HCT116 (cell line): Measurements from ENCODE around the gene RMDN3. TPM values are rescaled to one million over a fixed set of nuclear protein-coding genes. Genes with fewer than 3 reads are reported as not detected.

Experiments
- ATAC-seq: fragments of 200-7000 bp; cut with Tn5 transposase; 2 replicates; pipeline ENCODE4 v1.9.1; 2020; ENCODE audit warnings: mild to moderate bottlenecking, moderate library complexity
- BruUV-seq: library from RNA; stranded (reverse); fragments of 400-500 nt; replicated peaks from 2 replicates; lab custom pipeline; 2021; lab: Mats Ljungman, UMichigan
- CTCF ChIA-PET: fragments of 300-600 bp; sonication (Branson Sonifier 250); formaldehyde crosslinking; loops from one replicate; lab custom pipeline; 2021; ENCODE audit warnings: antibody characterized with exemption; lab: Charles Lee
- POLR2A ChIA-PET: fragments of 300-600, 350-600 bp; sonication (Branson Sonifier 250); formaldehyde crosslinking; loops from one replicate; lab custom pipeline; 2021; ENCODE audit warnings: antibody characterized with exemption; lab: Charles Lee
- RAD21 ChIA-PET, 2 experiments: fragments of 300-600 bp; sonication (Branson Sonifier 250); formaldehyde crosslinking; loops; one replicate each; lab custom pipeline; 2023; ENCODE audit warnings: low total read pairs in 2 of 2; ENCODE audit not compliant: uncharacterized antibody in 2 of 2, unreplicated experiment in 2 of 2, low non-redundant PET in 1 of 2; lab: Charles Lee
- DNase-seq: peaks from one replicate; pipeline ENCODE4 v3.0.0-alpha.2; 2010; ENCODE audit warnings: low read depth, low spot score
- H2AFZ ChIP-seq: fragments of 200-600 bp; shearing (Covaris generic), sonication (generic); 2 replicates; pipeline ENCODE4 v1.6.1; 2017; ENCODE audit warnings: low read depth, mixed run types, mixed read lengths, antibody characterized with exemption, low read length; ENCODE audit not compliant: poor library complexity, severe bottlenecking
- H3K27ac ChIP-seq: 2 replicates; pipeline ENCODE4 v1.5.1; 2012; ENCODE audit warnings: low read depth, low read length
- H3K27me3 ChIP-seq: fragments of 200-600 bp; sonication (generic); 2 replicates; pipeline ENCODE4 v1.6.1; 2016; ENCODE audit warnings: mixed run types, low read length, mixed read lengths; ENCODE audit not compliant: insufficient read depth
- H3K36me3 ChIP-seq, 2 experiments: fragments of 200-500 bp in 1 of 2; fragments of 200-600 bp in 1 of 2; sonication (Bioruptor generic) in 1 of 2; sonication (generic) in 1 of 2; 2 replicates each; pipeline versions ENCODE4 v1.5.1 to v1.6.1; 2014 to 2016; ENCODE audit warnings: low read length in 2 of 2, inconsistent platforms in 1 of 2, mixed read lengths in 1 of 2, mixed run types in 1 of 2; ENCODE audit not compliant: insufficient read depth in 2 of 2, control insufficient read depth in 1 of 2
- H3K4me1 ChIP-seq, 2 experiments: fragments of 200-600 bp in 1 of 2; sonication (generic) in 1 of 2; 2 replicates each; pipeline versions ENCODE4 v1.5.1 to v1.6.1; 2012 to 2017; ENCODE audit warnings: low read length in 2 of 2, inconsistent platforms in 1 of 2, mild to moderate bottlenecking in 1 of 2, mixed read lengths in 1 of 2, mixed run types in 1 of 2, moderate library complexity in 1 of 2; ENCODE audit not compliant: insufficient read depth in 2 of 2, control insufficient read depth in 1 of 2
- H3K4me2 ChIP-seq: fragments of 200-600 bp; sonication (generic); 2 replicates; pipeline ENCODE4 v1.6.1; 2017; ENCODE audit warnings: mixed run types, low read length, mixed read lengths
- H3K4me3 ChIP-seq, 2 experiments: fragments of 200-600 bp in 1 of 2; sonication (generic) in 1 of 2; replicated peaks in 1 of 2; 2 replicates each; pipeline ENCODE4 v1.5.1; 2011 to 2016; ENCODE audit warnings: low read length in 2 of 2, control low read depth in 1 of 2, low read depth in 1 of 2, mild to moderate bottlenecking in 1 of 2, mixed read lengths in 1 of 2, mixed run types in 1 of 2
- H3K79me2 ChIP-seq: fragments of 200-600 bp; sonication (generic); 2 replicates; pipeline ENCODE4 v1.6.1; 2017; ENCODE audit warnings: mild to moderate bottlenecking, mixed run types, low read length, moderate library complexity, mixed read lengths; ENCODE audit not compliant: insufficient read depth
- H3K9ac ChIP-seq: fragments of 200-600 bp; sonication (generic); 2 replicates; pipeline ENCODE4 v1.6.1; 2016; ENCODE audit warnings: low read length, mixed read lengths
- H3K9me2 ChIP-seq: fragments of 200-600 bp; sonication (generic), shearing (Covaris generic); 2 replicates; pipeline ENCODE4 v1.6.1; 2017; ENCODE audit warnings: mixed run types, mild to moderate bottlenecking, moderate library complexity; ENCODE audit not compliant: insufficient read depth
- H3K9me3 ChIP-seq, 2 experiments: fragments of 200-500 bp in 1 of 2; fragments of 200-600 bp in 1 of 2; sonication (Bioruptor generic) in 1 of 2; sonication (generic) in 1 of 2; 2 replicates each; pipeline ENCODE4 v1.6.1; 2014 to 2017; ENCODE audit warnings: low read length in 2 of 2, mixed read lengths in 2 of 2, inconsistent platforms in 1 of 2, low read depth in 1 of 2, mild to moderate bottlenecking in 1 of 2, mixed run types in 1 of 2, moderate library complexity in 1 of 2; ENCODE audit not compliant: control insufficient read depth in 1 of 2, insufficient read depth in 1 of 2
- H4K20me1 ChIP-seq: fragments of 200-600 bp; sonication (generic), shearing (Covaris generic); 2 replicates; pipeline ENCODE4 v1.6.1; 2017; ENCODE audit warnings: mixed run types, mild to moderate bottlenecking, moderate library complexity; ENCODE audit not compliant: insufficient read depth
- CBX3 ChIP-seq: IDR thresholded peaks from 2 replicates; pipeline ENCODE4 v1.6.1; 2012; ENCODE audit warnings: low read depth
- ELF1 ChIP-seq: IDR thresholded peaks from 2 replicates; pipeline ENCODE4 v1.6.1; 2012; ENCODE audit warnings: low read depth, borderline replicate concordance
- RAD21 ChIP-seq: IDR thresholded peaks from 2 replicates; pipeline ENCODE4 v1.6.1; 2012; ENCODE audit warnings: low read depth, mild to moderate bottlenecking
- SIN3A ChIP-seq: IDR thresholded peaks from 2 replicates; pipeline ENCODE4 v1.6.1; 2012; ENCODE audit warnings: low read depth
- SP1 ChIP-seq: IDR thresholded peaks from 2 replicates; pipeline ENCODE4 v1.6.1; 2012; ENCODE audit warnings: low read depth
- TCF7L2 ChIP-seq: IDR thresholded peaks from 2 replicates; pipeline ENCODE4 v1.7.0; 2011; ENCODE audit warnings: borderline replicate concordance, inconsistent platforms; ENCODE audit not compliant: insufficient read depth, insufficient read length; ENCODE audit errors: extremely low read depth
- YY1 ChIP-seq: IDR thresholded peaks from 2 replicates; pipeline ENCODE4 v1.6.1; 2011; ENCODE audit warnings: low read length, low read depth, moderate library complexity, mild to moderate bottlenecking; ENCODE audit not compliant: insufficient replicate concordance; ENCODE audit errors: extremely low read depth
- ZFX ChIP-seq: fragments of 450-650 bp; IDR thresholded peaks from 2 replicates; pipeline ENCODE4 v1.6.1; 2017
- intact Hi-C: fragments of 100-400 bp; cut with micrococcal nuclease; formaldehyde crosslinking; loops from 2 replicates; pipeline ENCODE4 v1.10.0; 2022
- total RNA-seq: library from RNA; stranded (reverse); gene quantifications from one replicate; pipeline ENCODE4 v1.2.1, GENCODE V29; 2021; ENCODE audit not compliant: unreplicated experiment
- TF ChIP-seq, protein P1 (sequence below): IDR thresholded peaks from 2 replicates; pipeline ENCODE4 v1.6.1; 2012
- TF ChIP-seq, protein P2 (sequence below): IDR thresholded peaks from 2 replicates; pipeline ENCODE4 v1.6.1; 2012; ENCODE audit warnings: low read depth

The RMDN3 gene
- total RNA-seq, 1 experiment from 2014 or later: 21.5 TPM

DNA sequence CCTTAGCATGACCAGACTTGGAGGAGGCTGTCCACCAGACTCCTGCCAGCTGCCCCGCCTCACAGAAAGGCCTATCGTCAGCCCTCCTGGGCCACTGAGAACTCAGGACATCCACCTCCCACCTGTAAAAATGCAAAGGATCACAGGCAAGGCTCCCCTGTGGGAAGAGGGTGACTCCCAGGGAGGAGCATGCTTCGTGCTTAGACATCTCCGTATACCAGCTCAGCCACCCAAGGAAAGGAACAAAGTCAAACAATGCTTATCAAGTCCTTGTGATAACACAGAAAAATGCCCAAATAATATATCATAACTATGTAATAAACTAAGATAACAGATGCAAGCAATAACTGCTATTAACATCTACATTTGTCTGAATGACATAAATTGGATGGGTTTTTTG, 4.2 kb downstream of the RMDN3 start:
- DNase-seq: no peak
- CTCF ChIA-PET: no interaction called here
- intact Hi-C loops: no loop called here
- no peak for TF ChIP-seq RAD21
- no peak for TF ChIP-seq ZFX
- no peak for TF ChIP-seq TCF7L2
- no peak for TF ChIP-seq YY1
- TF ChIP-seq SP1: no peak
- no peak for TF ChIP-seq ELF1
- no peak for TF ChIP-seq SIN3A
- TF ChIP-seq, protein P1, sequence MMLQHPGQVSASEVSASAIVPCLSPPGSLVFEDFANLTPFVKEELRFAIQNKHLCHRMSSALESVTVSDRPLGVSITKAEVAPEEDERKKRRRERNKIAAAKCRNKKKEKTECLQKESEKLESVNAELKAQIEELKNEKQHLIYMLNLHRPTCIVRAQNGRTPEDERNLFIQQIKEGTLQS: no peak
- no peak for TF ChIP-seq CBX3
- POLR2A ChIA-PET: interaction anchor here (0.5 kb wide), 1 partner anchor 50 kb away, joined by 5 read pairs; no protein-coding TSS in a partner anchor
- H3K4me1 ChIP-seq: peaks cover 7 to 15% of the 10 kb centered on the region in 2 experiments
- no peaks in the 10 kb centered on the region for H4K20me1 ChIP-seq
- no peaks in the 10 kb centered on the region for H3K27me3 ChIP-seq
- no peak overlapping the region for H3K4me2 ChIP-seq
- H3K4me3 ChIP-seq: no peak overlapping the region
- peaks cover 12% of the 10 kb centered on the region in 2 experiments; a peak in 3 of 4 replicates for H3K36me3 ChIP-seq
- H3K9me2 ChIP-seq: no peaks in the 10 kb centered on the region
- no TSS peak for BruUV-seq
- H3K27ac ChIP-seq: no peak overlapping the region
- RAD21 ChIA-PET: no interaction called here
- no peak overlapping the region for H3K9ac ChIP-seq
- no peak for ATAC-seq
- H3K79me2 ChIP-seq: peaks cover 35% of the 10 kb centered on the region
- no peak overlapping the region for H2AFZ ChIP-seq
- no peaks in the 10 kb centered on the region for H3K9me3 ChIP-seq

DNA sequence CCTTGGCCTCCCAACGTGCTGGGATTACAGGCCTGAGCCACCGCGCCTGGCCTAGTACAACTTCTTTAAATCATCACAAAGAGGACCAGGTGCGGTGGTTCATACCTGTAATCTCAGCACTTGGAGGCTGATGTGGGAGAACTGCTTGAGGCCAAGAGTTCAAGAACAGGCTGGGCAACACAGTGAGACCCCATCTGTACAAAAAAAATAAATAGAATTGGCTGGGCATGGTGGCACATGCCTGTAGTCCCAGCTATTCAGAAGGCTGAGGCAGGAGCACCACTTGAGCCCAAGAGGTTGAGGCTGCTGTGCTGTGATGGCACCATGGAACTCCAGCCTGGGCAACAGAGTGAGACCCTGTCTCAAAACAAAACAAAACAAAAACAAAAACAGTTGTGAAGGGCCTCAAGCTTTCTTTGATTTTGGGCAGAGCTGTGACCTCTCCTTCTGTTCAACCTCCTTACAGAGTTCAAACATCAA, 5.9 kb downstream of the RMDN3 start:
- peaks cover 27% of the 10 kb centered on the region for H3K79me2 ChIP-seq
- intact Hi-C loops: no loop called here
- TF ChIP-seq, protein P2, sequence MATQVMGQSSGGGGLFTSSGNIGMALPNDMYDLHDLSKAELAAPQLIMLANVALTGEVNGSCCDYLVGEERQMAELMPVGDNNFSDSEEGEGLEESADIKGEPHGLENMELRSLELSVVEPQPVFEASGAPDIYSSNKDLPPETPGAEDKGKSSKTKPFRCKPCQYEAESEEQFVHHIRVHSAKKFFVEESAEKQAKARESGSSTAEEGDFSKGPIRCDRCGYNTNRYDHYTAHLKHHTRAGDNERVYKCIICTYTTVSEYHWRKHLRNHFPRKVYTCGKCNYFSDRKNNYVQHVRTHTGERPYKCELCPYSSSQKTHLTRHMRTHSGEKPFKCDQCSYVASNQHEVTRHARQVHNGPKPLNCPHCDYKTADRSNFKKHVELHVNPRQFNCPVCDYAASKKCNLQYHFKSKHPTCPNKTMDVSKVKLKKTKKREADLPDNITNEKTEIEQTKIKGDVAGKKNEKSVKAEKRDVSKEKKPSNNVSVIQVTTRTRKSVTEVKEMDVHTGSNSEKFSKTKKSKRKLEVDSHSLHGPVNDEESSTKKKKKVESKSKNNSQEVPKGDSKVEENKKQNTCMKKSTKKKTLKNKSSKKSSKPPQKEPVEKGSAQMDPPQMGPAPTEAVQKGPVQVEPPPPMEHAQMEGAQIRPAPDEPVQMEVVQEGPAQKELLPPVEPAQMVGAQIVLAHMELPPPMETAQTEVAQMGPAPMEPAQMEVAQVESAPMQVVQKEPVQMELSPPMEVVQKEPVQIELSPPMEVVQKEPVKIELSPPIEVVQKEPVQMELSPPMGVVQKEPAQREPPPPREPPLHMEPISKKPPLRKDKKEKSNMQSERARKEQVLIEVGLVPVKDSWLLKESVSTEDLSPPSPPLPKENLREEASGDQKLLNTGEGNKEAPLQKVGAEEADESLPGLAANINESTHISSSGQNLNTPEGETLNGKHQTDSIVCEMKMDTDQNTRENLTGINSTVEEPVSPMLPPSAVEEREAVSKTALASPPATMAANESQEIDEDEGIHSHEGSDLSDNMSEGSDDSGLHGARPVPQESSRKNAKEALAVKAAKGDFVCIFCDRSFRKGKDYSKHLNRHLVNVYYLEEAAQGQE: no peak
- TF ChIP-seq ELF1: no peak
- no peak overlapping the region for H3K27ac ChIP-seq
- peaks cover 2 to 5% of the 10 kb centered on the region in 2 experiments; a peak in 2 of 4 replicates for H3K4me1 ChIP-seq
- H3K36me3 ChIP-seq: peaks cover 12% of the 10 kb centered on the region in 2 experiments; a peak in 3 of 4 replicates
- no TSS peak for BruUV-seq
- no peak overlapping the region for H3K4me2 ChIP-seq
- CTCF ChIA-PET: no interaction called here
- DNase-seq (no peak), ATAC-seq (no peak)
- H4K20me1 ChIP-seq: no peaks in the 10 kb centered on the region
- H3K9ac ChIP-seq: no peak overlapping the region
- no peak overlapping the region for H2AFZ ChIP-seq
- no peaks in the 10 kb centered on the region for H3K27me3 ChIP-seq
- RAD21 ChIA-PET: no interaction called here
- H3K4me3 ChIP-seq: no peak overlapping the region
- H3K9me2 ChIP-seq: no peaks in the 10 kb centered on the region
- H3K9me3 ChIP-seq: no peaks in the 10 kb centered on the region
- POLR2A ChIA-PET: no interaction called here
